Panc1 (cell line): ENCODE measurements around the gene C11orf42. TPM values are rescaled to one million over a fixed set of nuclear protein-coding genes. Genes with fewer than 3 reads are reported as not detected.

Experiments used
- ATAC-seq: fragments of 200-7000 bp; cut with Tn5 transposase; 2 replicates; pipeline ENCODE4 v1.9.1; 2020; ENCODE audit warnings: mild to moderate bottlenecking, moderate library complexity
- BruUV-seq: library from RNA; stranded (reverse); fragments of 400-500 nt; replicated peaks from 2 replicates; lab custom pipeline; 2021; lab: Mats Ljungman, UMichigan
- CTCF ChIA-PET: fragments of 300-600 bp; sonication (Branson Sonifier 250); formaldehyde crosslinking; loops from one replicate; lab custom pipeline; 2022; ENCODE audit warnings: antibody characterized with exemption; lab: Charles Lee
- POLR2A ChIA-PET: fragments of 300-600 bp; sonication (Branson Sonifier 250); formaldehyde crosslinking; loops from one replicate; lab custom pipeline; 2022; ENCODE audit warnings: antibody characterized with exemption; lab: Charles Lee
- DNase-seq: peaks from one replicate; pipeline ENCODE4 v3.0.0-alpha.2; 2010; ENCODE audit warnings: low read depth, low spot score
- H3K27ac ChIP-seq: 2 replicates; pipeline ENCODE4 v1.5.1; 2011; ENCODE audit warnings: mild to moderate bottlenecking, low read length, inconsistent platforms
- H3K27me3 ChIP-seq: fragments of 200-500 bp; sonication (Bioruptor generic); 2 replicates; pipeline ENCODE4 v1.6.0; 2014; ENCODE audit warnings: low read length, inconsistent platforms; ENCODE audit not compliant: control insufficient read depth, insufficient read depth
- H3K36me3 ChIP-seq: fragments of 200-500 bp; sonication (Bioruptor generic); 2 replicates; pipeline ENCODE4 v1.5.1; 2014; ENCODE audit warnings: inconsistent platforms, mild to moderate bottlenecking, low read length, moderate library complexity; ENCODE audit not compliant: control insufficient read depth, insufficient read depth
- H3K4me1 ChIP-seq: 2 replicates; pipeline ENCODE4 v1.5.1; 2011; ENCODE audit warnings: inconsistent platforms, mild to moderate bottlenecking, low read length, moderate library complexity; ENCODE audit not compliant: control insufficient read depth, insufficient read depth
- H3K4me3 ChIP-seq, 2 experiments: 2 replicates each; pipeline ENCODE4 v1.5.1; 2011 to 2012; ENCODE audit warnings: low read depth in 2 of 2, low read length in 2 of 2, mild to moderate bottlenecking in 2 of 2, inconsistent platforms in 1 of 2, moderate library complexity in 1 of 2
- H3K9me3 ChIP-seq: fragments of 200-500 bp; sonication (Bioruptor generic); 2 replicates; pipeline ENCODE4 v1.5.1; 2014; ENCODE audit warnings: low read depth, mild to moderate bottlenecking, inconsistent platforms, low read length, moderate library complexity; ENCODE audit not compliant: control insufficient read depth, insufficient read depth
- POLR2AphosphoS5 ChIP-seq: IDR thresholded peaks from 2 replicates; pipeline ENCODE4 v1.6.1; 2012; ENCODE audit warnings: mild to moderate bottlenecking, low read depth, low read length, moderate library complexity
- SIN3A ChIP-seq: IDR thresholded peaks from 2 replicates; pipeline ENCODE4 v1.6.1; 2012; ENCODE audit warnings: low read depth, mild to moderate bottlenecking, low read length, moderate library complexity, borderline replicate concordance; ENCODE audit not compliant: insufficient read depth
- TCF7L2 ChIP-seq: IDR thresholded peaks from 2 replicates; pipeline ENCODE4 v1.6.1; 2011; ENCODE audit warnings: mild to moderate bottlenecking, low read depth, low read length, inconsistent platforms
- in situ Hi-C: cut with HindIII; loops from 2 replicates; pipeline ENCODE4 v1.10.0; 2016; ENCODE audit warnings: low sequenced_read_pairs, low pct_unique_long_range_greater_than_20kb
- intact Hi-C: fragments of 100-400 bp; cut with micrococcal nuclease; formaldehyde crosslinking; loops from one replicate; pipeline ENCODE4 v1.10.0; 2022; ENCODE audit not compliant: unreplicated experiment
- total RNA-seq: library from RNA; stranded (reverse); gene quantifications from one replicate; pipeline ENCODE4 v1.2.1, GENCODE V29; 2021; ENCODE audit not compliant: unreplicated experiment
- TF ChIP-seq, protein P1 (sequence below), 2 experiments: IDR thresholded peaks; 2 replicates each; pipeline ENCODE4 v1.6.1; 2011 to 2012; ENCODE audit warnings: low read depth in 2 of 2, control low read depth in 1 of 2, low read length in 1 of 2, mild to moderate bottlenecking in 1 of 2, moderate library complexity in 1 of 2; ENCODE audit not compliant: insufficient read depth in 1 of 2
- TF ChIP-seq, protein P2 (sequence below): fragments of 450-650 bp; IDR thresholded peaks from 2 replicates; pipeline ENCODE4 v1.5.1; 2017; ENCODE audit warnings: mild to moderate bottlenecking

C11orf42 gene
- total RNA-seq, 1 experiment from 2014 or later, result not detected

DNA sequence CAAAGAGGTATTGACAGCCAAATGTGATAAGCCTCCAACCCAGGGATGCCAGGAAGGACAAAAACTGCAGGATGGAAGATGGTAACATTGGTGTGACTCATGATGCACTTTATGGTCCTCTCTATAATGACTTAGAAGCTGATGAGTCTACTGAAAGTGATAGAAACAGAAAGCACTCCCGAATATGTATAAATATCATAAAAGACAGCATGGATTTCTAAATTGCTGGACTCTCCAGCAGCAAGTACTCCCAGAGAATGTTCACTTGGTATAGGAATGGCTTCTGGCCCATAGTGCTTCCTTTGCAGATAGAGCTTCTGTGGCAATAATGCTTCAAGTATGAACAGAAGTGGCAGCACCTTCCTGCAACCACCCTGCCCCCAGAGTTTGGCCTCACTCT lies 35.1 kb upstream of the C11orf42 start, which contains the start of gene OR52B2:
OR52B2 (minus strand) TSS at position 101 of the 400 bp plus-strand sequence; CDS start at position 101, 0 bp downstream.
- Histone ChIP-seq H3K27me3 (peaks cover 13% of the 10 kb centered on the region), H3K36me3 (no peaks in the 10 kb centered on the region), H3K4me1 (no peaks in the 10 kb centered on the region), H3K9me3 (no peaks in the 10 kb centered on the region), H3K4me3 (no peak within 1 kb of the TSS), H3K27ac (no peak within 1 kb of the TSS)
- intact Hi-C loops, result no loop called here
- ATAC-seq, result no peak
- ChIA-PET POLR2A (no interaction called here), CTCF (no interaction called here)
- TF ChIP-seq POLR2AphosphoS5, result no peak
- TF ChIP-seq, protein P1, sequence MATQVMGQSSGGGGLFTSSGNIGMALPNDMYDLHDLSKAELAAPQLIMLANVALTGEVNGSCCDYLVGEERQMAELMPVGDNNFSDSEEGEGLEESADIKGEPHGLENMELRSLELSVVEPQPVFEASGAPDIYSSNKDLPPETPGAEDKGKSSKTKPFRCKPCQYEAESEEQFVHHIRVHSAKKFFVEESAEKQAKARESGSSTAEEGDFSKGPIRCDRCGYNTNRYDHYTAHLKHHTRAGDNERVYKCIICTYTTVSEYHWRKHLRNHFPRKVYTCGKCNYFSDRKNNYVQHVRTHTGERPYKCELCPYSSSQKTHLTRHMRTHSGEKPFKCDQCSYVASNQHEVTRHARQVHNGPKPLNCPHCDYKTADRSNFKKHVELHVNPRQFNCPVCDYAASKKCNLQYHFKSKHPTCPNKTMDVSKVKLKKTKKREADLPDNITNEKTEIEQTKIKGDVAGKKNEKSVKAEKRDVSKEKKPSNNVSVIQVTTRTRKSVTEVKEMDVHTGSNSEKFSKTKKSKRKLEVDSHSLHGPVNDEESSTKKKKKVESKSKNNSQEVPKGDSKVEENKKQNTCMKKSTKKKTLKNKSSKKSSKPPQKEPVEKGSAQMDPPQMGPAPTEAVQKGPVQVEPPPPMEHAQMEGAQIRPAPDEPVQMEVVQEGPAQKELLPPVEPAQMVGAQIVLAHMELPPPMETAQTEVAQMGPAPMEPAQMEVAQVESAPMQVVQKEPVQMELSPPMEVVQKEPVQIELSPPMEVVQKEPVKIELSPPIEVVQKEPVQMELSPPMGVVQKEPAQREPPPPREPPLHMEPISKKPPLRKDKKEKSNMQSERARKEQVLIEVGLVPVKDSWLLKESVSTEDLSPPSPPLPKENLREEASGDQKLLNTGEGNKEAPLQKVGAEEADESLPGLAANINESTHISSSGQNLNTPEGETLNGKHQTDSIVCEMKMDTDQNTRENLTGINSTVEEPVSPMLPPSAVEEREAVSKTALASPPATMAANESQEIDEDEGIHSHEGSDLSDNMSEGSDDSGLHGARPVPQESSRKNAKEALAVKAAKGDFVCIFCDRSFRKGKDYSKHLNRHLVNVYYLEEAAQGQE (IDR thresholded peaks at IDR 0.05; ENCODE audit: insufficient read depth in 1 of 2, low read depth in 2 of 2, low read length in 1 of 2), result no peak
- TF ChIP-seq, protein P2, sequence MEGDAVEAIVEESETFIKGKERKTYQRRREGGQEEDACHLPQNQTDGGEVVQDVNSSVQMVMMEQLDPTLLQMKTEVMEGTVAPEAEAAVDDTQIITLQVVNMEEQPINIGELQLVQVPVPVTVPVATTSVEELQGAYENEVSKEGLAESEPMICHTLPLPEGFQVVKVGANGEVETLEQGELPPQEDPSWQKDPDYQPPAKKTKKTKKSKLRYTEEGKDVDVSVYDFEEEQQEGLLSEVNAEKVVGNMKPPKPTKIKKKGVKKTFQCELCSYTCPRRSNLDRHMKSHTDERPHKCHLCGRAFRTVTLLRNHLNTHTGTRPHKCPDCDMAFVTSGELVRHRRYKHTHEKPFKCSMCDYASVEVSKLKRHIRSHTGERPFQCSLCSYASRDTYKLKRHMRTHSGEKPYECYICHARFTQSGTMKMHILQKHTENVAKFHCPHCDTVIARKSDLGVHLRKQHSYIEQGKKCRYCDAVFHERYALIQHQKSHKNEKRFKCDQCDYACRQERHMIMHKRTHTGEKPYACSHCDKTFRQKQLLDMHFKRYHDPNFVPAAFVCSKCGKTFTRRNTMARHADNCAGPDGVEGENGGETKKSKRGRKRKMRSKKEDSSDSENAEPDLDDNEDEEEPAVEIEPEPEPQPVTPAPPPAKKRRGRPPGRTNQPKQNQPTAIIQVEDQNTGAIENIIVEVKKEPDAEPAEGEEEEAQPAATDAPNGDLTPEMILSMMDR, result no peak
- TF ChIP-seq SIN3A, result no peak
- no peak for TF ChIP-seq TCF7L2
- BruUV-seq, result no TSS peak
- DNase-seq, result no peak
- in situ Hi-C loops, result no loop called here

DNA sequence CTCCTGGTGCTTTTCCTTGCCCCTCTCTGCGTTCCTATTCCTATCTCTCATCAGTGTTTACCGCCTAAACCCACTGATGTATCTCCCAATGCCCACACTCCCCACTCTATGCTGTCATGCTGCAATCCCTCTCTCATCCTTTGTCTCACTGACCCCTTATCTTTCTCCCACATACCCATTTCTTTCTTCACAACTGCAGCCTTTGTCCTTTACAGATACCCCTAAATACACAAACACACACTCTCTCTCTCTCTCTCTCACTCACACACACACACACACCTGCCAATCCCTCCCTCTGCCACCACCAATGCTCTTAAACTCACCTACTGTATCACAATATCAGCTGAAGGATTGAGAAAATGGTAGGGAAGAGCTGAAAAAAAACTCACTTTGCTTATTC lies 29.9 kb upstream of the C11orf42 start:
- H3K9me3 ChIP-seq, result no peaks in the 10 kb centered on the region
- BruUV-seq, result no TSS peak
- H3K36me3 ChIP-seq, result no peaks in the 10 kb centered on the region
- no peaks in the 10 kb centered on the region for H3K4me1 ChIP-seq
- no peak for ATAC-seq
- no peak for DNase-seq
- TF ChIP-seq, protein P1 (IDR thresholded peaks at IDR 0.05; ENCODE audit: insufficient read depth in 1 of 2, low read depth in 2 of 2, low read length in 1 of 2), result no peak
- no peak for TF ChIP-seq SIN3A
- no peak for TF ChIP-seq TCF7L2
- no peak for TF ChIP-seq POLR2AphosphoS5
- TF ChIP-seq, protein P2, result no peak
- no peak overlapping the region for H3K4me3 ChIP-seq
- POLR2A ChIA-PET, result no interaction called here
- in situ Hi-C loops, result no loop called here
- H3K27ac ChIP-seq, result no peak overlapping the region
- intact Hi-C loops, result no loop called here
- CTCF ChIA-PET, result interaction anchor here (0.5 kb wide), 1 partner anchor 62 kb away, joined by 4 read pairs; no protein-coding TSS in a partner anchor
- H3K27me3 ChIP-seq, result peaks cover 2% of the 10 kb centered on the region; the same call in 1 of the 2 replicates
